NCI-H82 (cell line): Measurements from ENCODE around the gene SYDE2.
"Not testable (repeated sequence)": the region's sequence is repeated elsewhere in the genome, so short reads cannot be mapped to it uniquely, and the experiment has no call there.

ENCODE experiments used
- DNase-seq: peaks from one replicate; lab custom pipeline; 2025; lab: John Stamatoyannopoulos, UW

The SYDE2 gene

GRCh38 chr1:85200463-85201339 lies at the start of gene SYDE2:
Gene SYDE2 (minus strand): TSS chr1:85201016. CDS start chr1:85200996, 20 bp downstream.
- peak; percentile 91 for DNase-seq

- DNase-seq: not testable (repeated sequence)
These were observed 48.2 kb upstream of the SYDE2 start for GRCh38 chr1:85249042-85249441.

GRCh38 chr1:85245891-85246290 lies 45.1 kb upstream of the SYDE2 start:
- DNase-seq: no peak

DNA sequence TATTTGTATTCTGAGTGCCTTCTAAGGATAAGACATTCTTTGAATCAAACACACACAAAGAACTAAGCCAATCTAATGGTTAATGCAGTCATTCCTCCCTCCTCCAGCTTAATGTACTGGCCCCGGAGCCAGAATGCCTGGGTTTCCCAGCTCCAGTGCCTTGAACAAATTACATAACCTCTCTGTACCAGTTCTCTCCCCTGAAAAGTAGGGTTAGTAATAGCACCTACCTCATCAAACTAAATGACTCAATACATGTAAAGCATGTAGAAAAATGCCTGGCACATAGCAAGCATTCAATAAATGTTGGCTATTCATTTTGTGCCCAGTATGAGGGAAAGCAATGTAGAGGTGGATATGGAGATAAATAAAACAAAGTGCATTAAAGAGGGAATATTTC lies 44.6 kb upstream of the SYDE2 start:
- peak; percentile 6 for DNase-seq

DNA sequence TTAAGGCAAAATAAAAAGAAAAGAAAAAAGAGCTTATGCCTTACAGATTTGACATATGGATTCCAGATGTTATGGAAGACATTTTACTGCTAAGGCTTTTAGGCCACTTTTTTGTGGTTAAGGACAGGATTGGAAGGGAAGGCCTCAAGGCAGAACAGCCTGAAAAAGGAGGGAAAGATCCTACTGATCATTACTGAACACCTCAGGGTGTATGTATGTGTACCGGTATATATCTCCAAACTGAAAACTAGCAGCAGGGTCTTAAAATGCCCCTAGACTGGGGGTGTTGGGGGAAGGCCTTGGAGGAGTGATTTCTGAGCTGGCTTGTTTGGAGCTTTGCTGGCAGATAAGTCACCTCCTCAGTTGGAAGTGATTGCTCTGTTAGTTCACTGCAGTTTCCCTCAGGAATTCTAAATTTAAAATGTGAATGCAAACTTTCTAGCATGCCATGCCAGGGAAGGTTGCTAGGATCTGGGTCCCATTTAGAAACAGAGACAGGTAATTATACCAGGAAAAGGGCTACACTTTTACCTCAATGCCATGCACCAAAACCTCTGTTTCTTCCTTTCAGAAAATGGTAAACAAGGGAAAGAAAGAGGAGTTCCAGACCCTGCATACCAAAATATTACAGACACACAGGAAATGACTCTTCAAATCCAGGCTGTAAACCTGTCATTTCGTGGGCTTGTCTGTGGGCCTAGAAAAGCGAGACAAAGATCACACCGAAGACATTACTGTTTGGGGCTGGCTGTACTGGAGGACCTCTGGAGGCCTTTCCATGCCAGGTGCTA lies 43.6 kb upstream of the SYDE2 start:
- DNase-seq: no peak

DNA sequence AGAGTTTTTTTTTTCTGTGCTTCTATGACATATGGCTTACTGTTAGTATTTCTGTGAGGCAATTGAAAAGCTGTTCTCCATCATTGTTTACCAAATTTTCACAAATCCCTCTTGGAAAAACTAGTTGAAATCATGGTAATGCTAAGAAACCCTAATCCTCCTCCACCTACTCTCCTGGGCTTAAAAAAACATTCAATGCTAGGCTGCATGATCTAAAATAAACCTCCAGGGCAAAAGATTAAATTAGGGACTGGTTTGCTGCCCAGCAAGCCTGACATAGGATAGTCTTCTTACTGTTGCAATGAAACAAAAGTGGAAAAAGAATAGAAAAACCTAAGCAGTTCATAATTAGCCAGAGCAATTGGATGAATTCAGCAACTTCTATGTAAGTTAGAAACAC lies 42.6 kb upstream of the SYDE2 start:
- peak; percentile 55 for DNase-seq

GRCh38 chr1:85240643-85241042 lies 39.8 kb upstream of the SYDE2 start:
- DNase-seq: no peak

DNA sequence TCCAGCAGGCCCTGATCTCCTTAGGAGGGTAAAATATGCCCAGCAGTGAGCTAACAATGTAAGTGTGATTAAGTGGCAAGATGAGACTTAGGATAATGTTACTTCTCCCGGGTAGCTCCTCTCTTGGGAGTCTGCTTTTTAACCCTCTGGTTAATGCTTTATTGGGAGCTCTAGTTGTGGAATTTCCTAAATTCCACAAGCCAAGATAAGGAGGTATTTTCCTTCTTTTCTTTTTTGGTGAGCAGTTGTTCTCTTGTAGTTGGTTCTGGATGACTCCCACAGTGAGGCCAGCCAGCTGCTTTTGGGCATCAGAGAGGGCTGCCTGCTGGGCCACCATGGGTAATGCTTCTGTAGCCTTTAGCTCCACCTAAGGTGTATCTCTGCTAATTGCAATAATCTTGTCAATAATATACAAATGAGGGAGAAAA lies 39.4 kb upstream of the SYDE2 start:
- DNase-seq: peak; percentile 63

DNA sequence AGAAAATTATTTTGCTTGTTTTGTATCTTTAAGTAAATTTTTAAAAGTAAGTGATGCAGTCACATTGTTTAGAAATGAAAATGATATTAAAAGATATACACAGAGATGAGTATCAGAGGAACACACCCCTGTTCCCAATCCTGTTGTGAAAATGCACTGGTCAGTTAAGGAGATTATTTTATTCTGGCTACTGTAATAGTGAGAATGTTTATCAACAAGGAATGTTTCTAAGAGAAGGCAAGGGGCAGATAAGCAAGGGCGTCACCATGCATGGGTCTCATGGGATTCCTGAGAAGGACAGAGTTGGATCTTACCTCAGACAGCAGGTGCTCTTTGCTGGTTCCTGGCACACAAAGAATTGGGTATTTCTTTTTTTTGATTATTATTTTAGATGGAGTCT lies 36.8 kb upstream of the SYDE2 start:
- DNase-seq: no peak

DNA sequence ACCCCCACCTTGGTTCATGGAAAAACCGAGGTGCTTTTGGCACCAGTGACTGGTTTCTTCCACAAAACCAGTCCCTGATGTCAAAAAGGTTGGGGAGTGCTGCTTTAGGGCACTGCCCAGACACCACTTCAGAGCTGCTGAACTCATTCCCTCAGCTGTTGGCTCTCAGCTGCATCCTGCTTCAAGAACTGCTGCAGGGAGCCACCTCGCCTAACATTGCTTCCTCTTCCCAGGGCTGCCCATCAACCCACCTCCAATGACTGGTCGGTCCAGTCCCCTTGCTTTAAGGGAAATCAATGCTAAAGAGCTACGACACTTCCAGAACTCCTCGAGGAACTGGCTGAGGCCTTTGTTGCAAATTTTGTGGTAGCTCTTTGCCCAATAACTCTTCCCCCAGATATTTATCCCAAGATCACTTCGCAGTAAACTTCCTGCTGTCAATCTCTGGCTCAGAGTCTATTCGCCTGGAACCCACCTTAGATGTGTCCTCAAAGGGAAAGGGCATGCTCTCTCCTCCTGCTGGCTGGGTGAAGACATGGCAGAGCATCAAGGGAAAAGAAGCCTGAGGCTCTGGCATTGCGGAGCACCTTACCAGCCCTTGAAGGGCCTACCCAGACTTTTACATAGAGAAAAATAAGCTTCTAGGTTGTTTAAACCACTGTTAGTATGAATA lies 29.6 kb upstream of the SYDE2 start:
- peak; percentile 47 for DNase-seq

GRCh38 chr1:85229574-85230097 lies 28.8 kb upstream of the SYDE2 start:
- DNase-seq: no peak

- DNase-seq: no peak
These were observed 28.2 kb upstream of the SYDE2 start for GRCh38 chr1:85228972-85229371.

DNA sequence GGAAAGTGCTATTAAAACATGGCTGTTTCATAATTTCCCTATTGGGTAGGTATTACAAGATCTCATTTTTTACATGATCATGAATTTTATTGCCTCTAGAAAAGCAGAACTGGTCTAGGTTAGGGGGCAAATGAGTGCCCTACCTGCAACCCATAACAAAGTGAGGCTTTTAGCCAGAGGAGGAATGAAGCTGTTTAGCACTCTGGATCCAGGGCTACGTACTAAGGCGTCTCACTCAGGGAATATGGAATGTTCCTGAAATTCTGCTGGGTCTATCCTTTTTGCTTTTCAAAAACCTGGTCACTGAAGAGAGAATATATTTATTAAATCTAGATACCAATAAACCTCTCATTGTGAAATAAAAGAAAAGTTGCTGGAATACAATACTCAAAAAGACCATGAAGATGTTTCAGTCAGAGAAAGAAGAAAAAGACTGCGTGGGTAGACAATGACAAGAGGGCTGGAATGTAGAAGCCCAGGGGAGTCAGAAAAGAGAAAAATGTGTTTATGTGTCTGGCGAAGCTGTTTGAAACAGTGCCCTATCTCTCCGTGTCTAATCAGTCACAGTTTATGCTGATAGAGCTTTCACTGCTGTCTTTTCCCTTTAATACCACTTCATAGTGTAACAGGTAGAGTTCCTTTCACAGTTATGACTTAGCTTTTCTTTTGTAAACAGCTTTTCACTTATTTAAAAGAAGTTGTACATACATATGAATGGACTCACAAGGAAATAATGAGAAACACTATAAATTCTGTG lies 25.0 kb upstream of the SYDE2 start:
- no peak for DNase-seq

DNA sequence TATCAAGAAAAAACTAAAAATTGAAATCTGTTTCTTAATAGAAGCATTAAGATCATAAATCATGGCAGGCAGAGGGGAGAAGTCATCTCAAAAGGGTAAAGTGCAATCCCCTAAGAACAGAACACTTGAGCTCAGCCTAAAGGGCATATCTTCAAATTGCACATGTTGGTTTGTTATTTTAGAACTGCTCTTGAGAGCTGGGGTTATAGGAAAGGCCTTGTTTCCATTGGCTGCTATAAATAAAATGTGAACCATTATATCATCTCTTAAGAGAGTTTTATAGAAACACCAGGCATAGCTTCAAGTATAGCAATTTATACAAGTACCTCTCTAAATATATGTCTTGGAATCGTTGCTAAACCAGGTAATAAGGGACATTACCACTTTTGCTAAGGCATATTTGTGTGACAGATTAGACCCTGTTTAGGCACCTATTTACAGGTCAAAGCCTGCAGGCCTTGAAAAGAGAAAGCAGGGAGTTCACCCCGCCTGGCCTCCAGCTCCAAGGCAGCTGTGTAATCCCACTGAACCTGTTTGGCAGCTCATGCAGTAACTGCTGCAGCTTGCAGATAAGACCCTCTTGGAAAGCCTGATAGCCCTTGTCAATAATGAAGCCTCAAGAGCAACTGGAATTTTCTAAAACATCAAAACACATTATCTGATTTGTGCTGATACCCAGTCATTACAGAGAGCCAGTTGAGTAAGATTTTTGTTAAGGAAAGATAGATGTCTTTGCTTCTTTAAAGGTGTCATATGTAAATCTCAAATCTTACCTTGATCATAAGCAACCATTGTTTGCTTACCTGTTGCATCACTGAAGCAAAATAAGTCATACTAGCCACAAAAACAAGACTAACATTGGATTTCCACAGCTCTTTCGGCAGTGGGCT lies 24.2 kb upstream of the SYDE2 start:
- DNase-seq: peak; percentile 73

DNA sequence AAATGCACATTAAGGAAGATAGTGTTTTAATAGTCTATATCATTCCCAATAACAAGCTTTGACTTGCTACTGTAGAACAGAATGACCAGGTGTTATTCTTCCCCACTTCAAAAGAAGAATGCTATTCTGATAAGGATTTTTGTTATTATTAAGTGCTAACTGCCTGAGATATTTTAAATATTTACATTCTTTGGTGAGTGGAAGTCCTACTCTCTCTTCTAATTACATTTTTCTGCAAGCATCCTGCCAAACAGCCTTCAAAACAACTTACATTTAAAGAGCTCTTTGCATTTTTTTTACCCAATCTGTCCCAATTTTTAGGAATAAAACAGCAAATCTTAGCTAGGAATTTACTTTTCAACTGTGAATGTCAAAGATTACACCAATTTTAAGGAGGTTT lies 23.5 kb upstream of the SYDE2 start:
- no peak for DNase-seq

- no peak for DNase-seq
These were observed 22.5 kb upstream of the SYDE2 start for GRCh38 chr1:85223334-85223733.

GRCh38 chr1:85220756-85221201 lies 20.0 kb upstream of the SYDE2 start:
- DNase-seq: no peak

GRCh38 chr1:85219853-85220610 lies 19.2 kb upstream of the SYDE2 start:
- DNase-seq: no peak

DNA sequence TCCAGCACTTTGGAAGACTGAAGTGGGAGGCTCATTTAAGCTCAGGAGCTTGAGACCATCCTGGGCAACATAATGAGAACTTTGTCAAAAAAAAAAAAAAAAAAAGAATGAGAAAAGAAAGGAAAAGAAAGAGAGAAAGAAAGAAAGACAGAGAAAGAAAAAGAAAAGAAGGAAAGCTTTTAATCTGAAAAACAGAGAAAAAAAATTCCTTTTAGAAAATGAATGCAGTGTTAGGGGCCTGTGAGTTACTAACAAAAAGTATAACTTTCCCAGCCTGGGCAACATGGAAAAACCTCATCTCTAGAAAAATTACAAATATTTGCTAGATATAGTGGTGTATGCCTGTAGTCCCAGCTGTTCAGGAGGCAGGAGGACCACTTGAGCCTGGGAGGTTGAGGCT lies 15.9 kb upstream of the SYDE2 start:
- DNase-seq: no peak

GRCh38 chr1:85214654-85215053 lies 13.8 kb upstream of the SYDE2 start:
- no peak for DNase-seq
